ENCODE data around the gene OPN5.

OPN5 gene

DNA sequence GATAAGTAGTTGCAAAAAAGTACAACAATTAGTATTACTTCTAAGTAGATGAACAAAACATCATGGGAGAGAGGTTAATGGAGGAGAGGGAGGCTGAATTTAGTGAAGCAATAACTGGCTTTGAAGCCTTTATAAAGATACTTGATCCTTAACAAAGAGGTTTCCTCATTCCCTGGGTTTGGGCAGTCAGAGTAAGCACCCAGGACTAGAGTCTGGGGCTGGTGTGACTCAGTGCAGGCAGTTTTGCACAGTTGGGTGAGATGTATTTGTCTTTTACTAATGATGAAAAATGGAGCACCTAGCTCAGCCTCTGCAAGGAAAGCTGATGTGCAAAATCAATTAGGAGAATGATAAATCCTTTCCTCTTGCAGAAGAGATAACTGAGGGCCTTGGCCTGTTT lies 11.8 kb upstream of the OPN5 start:
- TF ChIP-seq ZFX (IDR thresholded peaks at IDR 0.05; ENCODE audit: borderline replicate concordance), result no peak
- TF ChIP-seq, protein P1, sequence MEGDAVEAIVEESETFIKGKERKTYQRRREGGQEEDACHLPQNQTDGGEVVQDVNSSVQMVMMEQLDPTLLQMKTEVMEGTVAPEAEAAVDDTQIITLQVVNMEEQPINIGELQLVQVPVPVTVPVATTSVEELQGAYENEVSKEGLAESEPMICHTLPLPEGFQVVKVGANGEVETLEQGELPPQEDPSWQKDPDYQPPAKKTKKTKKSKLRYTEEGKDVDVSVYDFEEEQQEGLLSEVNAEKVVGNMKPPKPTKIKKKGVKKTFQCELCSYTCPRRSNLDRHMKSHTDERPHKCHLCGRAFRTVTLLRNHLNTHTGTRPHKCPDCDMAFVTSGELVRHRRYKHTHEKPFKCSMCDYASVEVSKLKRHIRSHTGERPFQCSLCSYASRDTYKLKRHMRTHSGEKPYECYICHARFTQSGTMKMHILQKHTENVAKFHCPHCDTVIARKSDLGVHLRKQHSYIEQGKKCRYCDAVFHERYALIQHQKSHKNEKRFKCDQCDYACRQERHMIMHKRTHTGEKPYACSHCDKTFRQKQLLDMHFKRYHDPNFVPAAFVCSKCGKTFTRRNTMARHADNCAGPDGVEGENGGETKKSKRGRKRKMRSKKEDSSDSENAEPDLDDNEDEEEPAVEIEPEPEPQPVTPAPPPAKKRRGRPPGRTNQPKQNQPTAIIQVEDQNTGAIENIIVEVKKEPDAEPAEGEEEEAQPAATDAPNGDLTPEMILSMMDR (IDR thresholded peaks at IDR 0.05), result no peak

GRCh38 chr6:47772359-47772758 lies 9.5 kb upstream of the OPN5 start:
- H3K27ac ChIP-seq, result no peak overlapping the region
- TF ChIP-seq, protein P1 (IDR thresholded peaks at IDR 0.05), result no peak
- TF ChIP-seq ZFX (IDR thresholded peaks at IDR 0.05; ENCODE audit: borderline replicate concordance), result no peak

More for the DNA sequence above, 11.8 kb upstream of the OPN5 start:
- no peak overlapping the region for H3K27ac ChIP-seq

DNA sequence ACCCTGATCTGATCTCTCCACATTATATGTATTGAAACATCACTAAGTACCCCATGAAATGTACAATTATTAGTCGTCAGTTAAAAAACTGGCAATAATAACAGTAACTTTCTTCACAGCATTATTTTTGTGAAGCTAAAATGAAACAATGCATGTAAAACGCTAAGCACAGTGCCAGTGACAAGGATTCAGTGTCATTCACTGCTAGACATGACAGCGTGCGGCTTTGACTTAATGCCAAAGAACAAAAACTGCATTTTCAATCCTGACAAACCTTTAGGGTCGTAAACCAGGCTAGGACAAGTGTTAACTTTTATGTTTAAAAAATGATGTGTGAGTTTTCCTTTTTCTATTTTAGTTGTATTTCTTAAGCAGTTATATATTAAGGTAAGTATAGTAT lies 8.8 kb upstream of the OPN5 start:
- TF ChIP-seq ZFX (IDR thresholded peaks at IDR 0.05; ENCODE audit: borderline replicate concordance), result no peak
- TF ChIP-seq, protein P1 (IDR thresholded peaks at IDR 0.05), result no peak
- H3K27ac ChIP-seq, result no peak overlapping the region

GRCh38 chr6:47780510-47781356 lies 1.1 kb upstream of the OPN5 start:
- TF ChIP-seq, protein P1 (IDR thresholded peaks at IDR 0.05), result peak; percentile 85
- TF ChIP-seq ZFX (IDR thresholded peaks at IDR 0.05; ENCODE audit: borderline replicate concordance), result no peak
- no peak overlapping the region for H3K27ac ChIP-seq

GRCh38 chr6:47785182-47785581 lies 3.4 kb downstream of the OPN5 start:
- TF ChIP-seq, protein P1 (IDR thresholded peaks at IDR 0.05), result no peak
- no peak for TF ChIP-seq ZFX (IDR thresholded peaks at IDR 0.05; ENCODE audit: borderline replicate concordance)
- no peak overlapping the region for H3K27ac ChIP-seq

GRCh38 chr6:47787620-47788497 lies 6.0 kb downstream of the OPN5 start:
- no peak for TF ChIP-seq ZFX (IDR thresholded peaks at IDR 0.05; ENCODE audit: borderline replicate concordance)
- TF ChIP-seq, protein P1 (IDR thresholded peaks at IDR 0.05), result peak; percentile 92
- no peak overlapping the region for H3K27ac ChIP-seq
